ENCODE results near the gene RTN4RL1.

RTN4RL1 gene

GRCh38 chr17:1933875-1934715, 91.0 kb downstream of the RTN4RL1 start:
- TF ChIP-seq CTCF (IDR thresholded peaks at IDR 0.05; ENCODE audit: borderline replicate concordance, control extremely low read depth, extremely low read depth, insufficient read depth, missing control alignments), result no peak
- DNase-seq (ENCODE audit: low spot score), result no peak
- in situ Hi-C loops (cut with MboI; ENCODE audit: low sequenced_read_pairs, unreplicated experiment), result no loop called here

DNA sequence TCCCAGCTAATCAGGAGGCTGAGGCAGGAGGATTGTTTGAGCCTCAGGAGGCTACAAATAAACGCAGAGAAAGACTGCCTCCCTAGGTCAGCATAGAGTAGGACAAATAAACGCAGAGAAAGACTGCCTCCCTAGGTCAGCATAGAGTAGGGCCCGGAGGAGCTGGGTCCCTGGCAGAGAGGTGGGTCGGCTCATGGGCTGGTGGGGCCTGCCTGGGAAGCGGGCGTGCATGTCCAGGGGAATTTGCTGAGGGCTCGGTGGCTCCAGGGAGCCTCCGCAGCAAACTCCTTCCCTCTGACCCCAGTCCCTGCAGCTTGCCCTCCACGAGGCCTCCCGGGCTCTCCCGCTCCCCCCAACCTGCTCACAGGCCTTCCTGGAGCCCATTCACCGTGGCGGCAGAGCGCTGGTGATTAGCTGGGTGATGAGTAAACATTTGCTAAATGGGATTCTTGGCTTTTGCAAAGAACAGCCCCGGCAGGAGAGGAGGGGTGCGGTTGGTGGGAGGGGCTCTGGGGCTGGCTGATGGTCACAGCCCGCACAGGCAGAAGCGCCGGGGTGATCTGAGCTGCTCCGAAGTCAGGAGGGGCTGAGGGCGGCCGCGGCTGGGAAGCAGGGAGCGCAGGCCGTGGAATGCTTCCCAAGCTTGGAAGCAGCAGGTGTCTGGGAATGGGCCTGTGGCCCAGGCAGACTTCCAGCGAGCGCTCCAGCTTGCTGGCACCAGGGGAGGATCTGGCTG, 93.1 kb downstream of the RTN4RL1 start:
- in situ Hi-C loops (cut with MboI; ENCODE audit: low sequenced_read_pairs, unreplicated experiment), result no loop called here
- DNase-seq (ENCODE audit: low spot score), result no peak

DNA sequence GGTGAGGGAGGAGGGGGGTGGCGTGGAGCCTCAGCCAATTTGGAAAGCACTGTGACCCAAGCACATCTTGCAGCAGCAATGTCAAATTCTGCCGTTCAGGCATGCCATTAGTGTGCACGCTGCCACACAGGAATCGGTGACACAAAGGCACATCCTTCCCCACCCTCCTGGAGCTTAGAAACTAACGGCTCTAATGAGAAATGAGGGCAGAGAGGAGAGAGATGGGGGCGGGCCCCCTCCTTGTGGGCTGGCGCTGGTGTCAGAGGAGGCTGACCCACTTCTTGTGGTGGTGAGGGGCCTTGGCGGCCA, 94.8 kb downstream of the RTN4RL1 start:
- DNase-seq (ENCODE audit: low spot score), result no peak
- in situ Hi-C loops (cut with MboI; ENCODE audit: low sequenced_read_pairs, unreplicated experiment), result no loop called here
- no peak for TF ChIP-seq CTCF (IDR thresholded peaks at IDR 0.05; ENCODE audit: borderline replicate concordance, control extremely low read depth, extremely low read depth, insufficient read depth, missing control alignments)

More for the DNA sequence above, 93.1 kb downstream of the RTN4RL1 start:
- TF ChIP-seq CTCF (IDR thresholded peaks at IDR 0.05; ENCODE audit: borderline replicate concordance, control extremely low read depth, extremely low read depth, insufficient read depth, missing control alignments), result no peak

- no peak for DNase-seq (ENCODE audit: low spot score)
- in situ Hi-C loops (cut with MboI; ENCODE audit: low sequenced_read_pairs, unreplicated experiment), result no loop called here
- TF ChIP-seq CTCF (IDR thresholded peaks at IDR 0.05; ENCODE audit: borderline replicate concordance, control extremely low read depth, extremely low read depth, insufficient read depth, missing control alignments), result no peak
These were observed 96.2 kb downstream of the RTN4RL1 start for GRCh38 chr17:1928976-1929375.

GRCh38 chr17:1920948-1921351, 104.2 kb downstream of the RTN4RL1 start:
- no peak for TF ChIP-seq CTCF (IDR thresholded peaks at IDR 0.05; ENCODE audit: borderline replicate concordance, control extremely low read depth, extremely low read depth, insufficient read depth, missing control alignments)
- in situ Hi-C loops (cut with MboI; ENCODE audit: low sequenced_read_pairs, unreplicated experiment), result no loop called here
- no peak for DNase-seq (ENCODE audit: low spot score)

GRCh38 chr17:1919201-1919600, 105.9 kb downstream of the RTN4RL1 start:
- DNase-seq (ENCODE audit: low spot score), result no peak
- no peak for TF ChIP-seq CTCF (IDR thresholded peaks at IDR 0.05; ENCODE audit: borderline replicate concordance, control extremely low read depth, extremely low read depth, insufficient read depth, missing control alignments)
- in situ Hi-C loops (cut with MboI; ENCODE audit: low sequenced_read_pairs, unreplicated experiment), result no loop called here

All from GM13976 (cell line).